ENCODE results near the gene AFAP1.

DNA sequence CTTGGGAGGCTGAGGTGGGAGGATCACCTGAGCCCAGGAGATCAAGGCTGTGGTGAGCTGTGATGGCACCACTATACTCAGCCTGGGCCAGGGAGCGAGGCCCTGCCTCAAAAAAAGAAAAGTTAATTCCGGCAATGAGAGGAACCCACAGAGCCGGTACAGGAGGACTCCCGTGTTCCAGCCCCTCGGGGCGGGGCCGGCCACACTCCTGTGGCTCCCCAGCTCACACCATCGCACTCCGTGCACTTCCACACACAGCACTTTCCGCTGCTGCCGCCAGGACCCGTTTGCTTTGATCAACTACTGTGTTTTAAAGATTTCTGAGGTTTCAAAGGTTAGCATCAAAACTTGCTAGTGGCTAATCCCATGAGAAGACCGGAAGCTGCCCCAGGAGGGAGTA is 171.7 kb downstream of the AFAP1 start:
- TF ChIP-seq EZH2 (IDR thresholded peaks at IDR 0.05; ENCODE audit: borderline replicate concordance, low read depth, low read length, severe bottlenecking): no peak
- TF ChIP-seq, protein P1, sequence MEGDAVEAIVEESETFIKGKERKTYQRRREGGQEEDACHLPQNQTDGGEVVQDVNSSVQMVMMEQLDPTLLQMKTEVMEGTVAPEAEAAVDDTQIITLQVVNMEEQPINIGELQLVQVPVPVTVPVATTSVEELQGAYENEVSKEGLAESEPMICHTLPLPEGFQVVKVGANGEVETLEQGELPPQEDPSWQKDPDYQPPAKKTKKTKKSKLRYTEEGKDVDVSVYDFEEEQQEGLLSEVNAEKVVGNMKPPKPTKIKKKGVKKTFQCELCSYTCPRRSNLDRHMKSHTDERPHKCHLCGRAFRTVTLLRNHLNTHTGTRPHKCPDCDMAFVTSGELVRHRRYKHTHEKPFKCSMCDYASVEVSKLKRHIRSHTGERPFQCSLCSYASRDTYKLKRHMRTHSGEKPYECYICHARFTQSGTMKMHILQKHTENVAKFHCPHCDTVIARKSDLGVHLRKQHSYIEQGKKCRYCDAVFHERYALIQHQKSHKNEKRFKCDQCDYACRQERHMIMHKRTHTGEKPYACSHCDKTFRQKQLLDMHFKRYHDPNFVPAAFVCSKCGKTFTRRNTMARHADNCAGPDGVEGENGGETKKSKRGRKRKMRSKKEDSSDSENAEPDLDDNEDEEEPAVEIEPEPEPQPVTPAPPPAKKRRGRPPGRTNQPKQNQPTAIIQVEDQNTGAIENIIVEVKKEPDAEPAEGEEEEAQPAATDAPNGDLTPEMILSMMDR (IDR thresholded peaks at IDR 0.05; ENCODE audit: extremely low read depth in 1 of 2, insufficient read depth in 1 of 2, low read depth in 1 of 2, low read length in 2 of 2): no peak
- TF ChIP-seq GATA2 (IDR thresholded peaks at IDR 0.05; ENCODE audit: insufficient read depth, insufficient read length, low read depth, low read length): no peak
- TF ChIP-seq POLR2AphosphoS5 (IDR thresholded peaks at IDR 0.05; ENCODE audit: insufficient read depth, low read depth, low read length): peak; percentile 2
- TF ChIP-seq POLR2A (IDR thresholded peaks at IDR 0.05; ENCODE audit: low read depth, low read length): no peak
- TF ChIP-seq MAX (IDR thresholded peaks at IDR 0.05; ENCODE audit: insufficient read depth, insufficient read length): no peak
- no peak for TF ChIP-seq JUN (IDR thresholded peaks at IDR 0.05; ENCODE audit: borderline replicate concordance, insufficient read depth, insufficient read length, low read depth)
- no peak for TF ChIP-seq FOS (IDR thresholded peaks at IDR 0.05; ENCODE audit: borderline replicate concordance, insufficient read depth, low read length)
- no peak for TF ChIP-seq MYC (IDR thresholded peaks at IDR 0.05; ENCODE audit: low read depth, low read length)
